OCI-LY7 (cell line): ENCODE data around the gene DMRTB1.

Experiments
- CTCF ChIP-seq: fragments of 200-600 bp; sonication (generic); conservative IDR thresholded peaks from 2 replicates; pipeline ENCODE4 v1.5.1; 2014; ENCODE audit warnings: mild to moderate bottlenecking, antibody characterized with exemption, low read length, moderate library complexity, mixed read lengths
- EZH2phosphoT487 ChIP-seq: fragments of 200-600 bp; sonication (generic); IDR thresholded peaks from 2 replicates; pipeline ENCODE4 v1.6.1; 2018; ENCODE audit warnings: low read depth, borderline replicate concordance, mild to moderate bottlenecking, mixed run types, antibody characterized with exemption, low read length, moderate library complexity, mixed read lengths

DNA sequence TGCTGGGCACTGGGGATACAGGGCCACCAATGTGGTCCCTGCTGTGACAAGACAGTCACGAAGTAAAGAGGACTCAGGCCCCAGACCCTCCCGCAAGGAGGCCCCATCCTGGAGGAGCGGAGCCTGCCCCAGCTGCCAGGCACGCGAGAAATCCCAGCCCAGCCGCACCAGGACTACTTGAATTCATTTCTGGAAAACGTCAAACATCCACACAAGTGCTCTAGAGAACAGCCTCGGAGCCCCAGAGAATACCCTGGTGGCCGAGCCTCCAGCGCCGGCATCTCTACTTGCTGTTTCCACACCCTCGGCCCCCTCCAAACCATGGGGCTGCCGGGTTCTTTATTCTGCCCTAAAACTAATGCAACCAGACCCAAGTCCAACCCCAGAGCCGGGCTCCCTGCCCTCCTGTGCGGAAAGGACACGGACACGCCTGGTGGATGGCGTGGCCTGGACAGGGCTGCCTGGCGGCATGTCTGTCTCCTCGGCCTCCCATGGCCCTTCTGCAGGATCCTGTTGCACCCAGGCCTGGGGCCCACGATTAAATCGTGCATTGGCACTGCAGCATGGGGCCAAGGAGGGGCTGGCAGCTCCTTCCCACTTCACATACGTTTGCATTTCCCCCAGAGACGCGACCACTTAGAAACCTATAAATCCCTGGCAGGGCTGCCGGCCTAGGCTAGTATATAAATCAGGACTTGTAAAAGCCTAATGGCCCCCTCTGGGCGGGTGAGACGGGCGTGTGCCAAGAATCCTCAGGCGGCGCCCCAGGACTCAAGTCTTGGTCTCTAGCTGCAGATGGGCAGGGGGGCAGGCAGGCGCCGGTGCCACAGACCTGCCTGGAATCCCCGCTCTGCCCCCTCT, 41.2 kb downstream of the DMRTB1 start:
- TF ChIP-seq CTCF, result no peak
- TF ChIP-seq EZH2phosphoT487, result no peak
